Stimulated activated CD8-positive, alpha-beta memory T cell treated with anti-CD3 and anti-CD28 coated beads, Interleukin-4, amount 100 ng/mL, for 4 hours (primary cell): ENCODE results near the gene ARL6IP4.
A peak's percentile ranks its signal among the peaks of the same experiment; 100 is the strongest.
"Not testable (repeated sequence)": the region's sequence is repeated elsewhere in the genome, so short reads cannot be mapped to it uniquely, and the experiment has no call there.

Source experiments
- DNase-seq, 2 donors: peaks; one replicate each; pipeline ENCODE4 v3.0.0-alpha.2; 2020; ENCODE audit warnings: low read depth in 2 of 2, low spot score in 1 of 2

Gene ARL6IP4

DNA sequence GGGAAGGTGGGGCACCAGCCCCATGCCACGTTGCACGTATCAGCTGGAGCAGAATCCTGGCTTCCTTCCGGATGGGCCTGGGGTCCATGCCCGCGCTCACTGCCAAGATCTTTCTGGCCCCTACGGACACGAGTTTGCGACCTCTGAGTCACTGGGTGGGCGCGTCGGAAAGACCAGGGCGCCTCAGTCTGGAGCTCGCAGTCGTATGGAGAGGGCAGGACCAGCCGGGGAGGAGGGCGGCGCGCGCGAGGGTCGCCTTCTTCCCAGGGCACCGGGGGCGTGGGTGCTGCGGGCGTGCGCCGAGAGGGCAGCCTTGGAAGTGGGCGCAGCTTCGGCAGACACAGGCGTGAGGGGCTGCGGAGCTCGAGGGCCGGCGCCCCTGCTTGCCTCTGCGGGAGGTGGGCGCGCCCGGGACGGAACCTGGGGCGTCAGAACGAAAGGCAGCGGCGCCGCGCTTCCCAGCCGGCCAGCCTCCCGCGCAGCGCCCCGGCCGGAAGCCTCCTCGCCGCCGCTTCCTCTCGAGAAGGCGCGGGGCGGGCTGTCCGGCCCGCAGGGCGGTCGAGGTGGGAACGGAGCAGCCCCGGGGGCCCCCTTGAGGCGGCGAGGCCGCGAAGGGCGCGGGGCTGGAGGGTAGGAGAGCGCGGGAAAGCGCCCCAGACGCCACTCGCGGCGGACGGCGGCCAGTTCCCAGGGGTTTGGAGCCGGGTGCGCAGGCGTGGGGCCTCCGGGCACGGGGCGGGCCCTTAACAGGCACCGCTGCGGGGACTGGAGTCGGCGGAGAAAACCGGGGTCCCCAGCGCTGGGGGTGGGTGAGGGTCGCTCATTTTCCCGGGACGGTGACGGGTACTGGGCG, at the start of gene ARL6IP4:
Gene ARL6IP4 (plus strand): TSS at position 499 of the 853 bp plus-strand sequence. CDS start 459 bp downstream, outside the sequence.
- DNase-seq: peak; percentile 8 to 30

DNA sequence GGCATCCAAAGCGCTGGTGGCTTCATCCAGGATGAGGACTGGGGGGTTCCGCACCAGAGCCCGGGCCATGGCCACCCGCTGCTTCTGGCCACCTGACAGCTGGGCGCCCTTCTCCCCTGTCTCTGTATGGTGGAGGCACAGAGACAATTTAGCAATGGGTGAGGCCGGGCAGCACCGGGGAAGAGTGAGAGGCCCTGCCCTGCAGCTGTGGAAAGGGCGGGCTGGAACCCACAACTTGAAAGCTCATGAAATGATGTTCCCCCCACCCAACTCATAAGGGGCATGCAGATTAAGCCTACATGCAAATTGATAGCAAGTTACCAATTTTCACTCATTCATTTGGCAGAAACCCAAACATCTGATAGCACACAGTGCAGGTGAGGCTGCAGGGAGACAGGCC, 48.3 kb upstream of the ARL6IP4 start:
- DNase-seq: no peak

DNA sequence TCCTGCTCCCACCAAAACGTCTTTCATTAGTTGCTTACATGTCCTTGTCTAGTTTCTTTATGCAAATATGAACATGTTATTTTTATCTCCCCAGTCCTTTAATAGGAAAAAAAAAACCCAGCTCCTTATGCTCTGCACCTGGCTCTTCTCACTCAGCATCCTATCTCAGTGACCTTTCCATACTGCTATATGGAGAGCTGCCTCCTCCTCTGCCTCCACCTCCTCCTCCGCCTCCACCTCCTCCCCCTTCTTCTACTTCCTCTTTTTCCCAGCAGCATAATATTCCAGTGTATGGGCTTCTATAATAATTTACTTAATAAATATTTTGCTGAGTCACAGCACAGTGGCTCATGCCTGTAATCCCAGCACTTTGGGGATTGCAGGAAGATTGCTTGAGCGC, 45.8 kb upstream of the ARL6IP4 start:
- DNase-seq: no peak

DNA sequence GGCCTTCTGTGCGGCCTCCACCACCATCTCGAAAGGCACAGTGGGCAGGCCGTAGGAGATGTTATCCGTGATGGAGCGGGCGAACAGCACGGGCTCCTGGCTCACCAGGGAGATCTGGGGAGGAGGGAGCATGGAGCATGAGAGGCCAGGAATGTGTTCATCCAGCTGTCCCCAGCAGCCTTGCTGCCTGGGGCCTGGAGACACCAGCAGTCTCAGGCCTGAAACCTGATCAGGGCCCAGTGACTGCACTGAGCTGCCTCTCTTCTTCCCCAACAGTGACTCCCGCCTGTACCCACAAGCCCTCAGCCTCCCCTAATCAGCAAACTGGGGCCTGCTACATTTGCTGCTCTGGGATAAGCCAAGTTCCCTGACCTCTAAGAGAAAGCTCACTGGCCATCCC, 45.2 kb upstream of the ARL6IP4 start:
- DNase-seq: no peak

DNA sequence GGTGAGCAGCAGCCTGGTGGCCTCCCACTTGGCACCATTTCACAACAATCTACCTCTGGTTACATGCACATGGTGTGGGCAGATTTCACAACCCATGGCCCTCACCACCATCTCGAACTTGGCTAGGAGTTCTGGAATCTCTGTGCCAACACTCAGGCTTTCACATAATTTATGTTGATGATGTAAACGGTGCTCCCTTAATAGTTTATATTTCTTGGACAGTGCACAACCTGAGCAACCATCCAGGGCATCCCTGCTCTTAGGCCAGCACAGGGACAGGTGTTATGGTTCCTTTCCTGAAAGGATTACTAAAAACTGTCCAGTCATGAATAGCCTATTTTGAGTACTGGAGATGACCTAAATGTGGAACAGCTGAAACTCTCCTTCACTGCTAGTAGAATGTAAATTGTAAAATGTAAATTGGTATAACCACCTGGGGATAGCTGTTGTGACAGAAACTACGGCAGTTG, 42.8 kb upstream of the ARL6IP4 start:
- no peak for DNase-seq

DNA sequence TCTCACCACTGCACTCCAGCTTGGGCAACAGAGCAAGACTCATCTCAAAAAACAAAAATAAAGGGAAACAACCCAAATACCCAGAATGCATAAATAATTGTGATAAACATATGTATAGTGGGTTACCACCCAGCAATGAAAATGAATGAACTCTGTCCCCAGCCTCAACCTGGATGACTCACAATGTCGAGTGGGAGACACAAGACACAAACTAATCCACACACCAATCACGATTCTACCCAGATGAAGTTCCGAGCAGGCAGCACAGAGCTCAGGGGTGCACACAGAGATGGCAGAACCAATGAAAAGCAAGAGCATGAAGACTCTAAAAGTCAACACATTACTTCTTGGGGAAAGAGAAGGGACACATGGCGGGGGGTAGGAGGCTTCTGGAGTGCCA, 41.4 kb upstream of the ARL6IP4 start:
- DNase-seq: no peak

DNA sequence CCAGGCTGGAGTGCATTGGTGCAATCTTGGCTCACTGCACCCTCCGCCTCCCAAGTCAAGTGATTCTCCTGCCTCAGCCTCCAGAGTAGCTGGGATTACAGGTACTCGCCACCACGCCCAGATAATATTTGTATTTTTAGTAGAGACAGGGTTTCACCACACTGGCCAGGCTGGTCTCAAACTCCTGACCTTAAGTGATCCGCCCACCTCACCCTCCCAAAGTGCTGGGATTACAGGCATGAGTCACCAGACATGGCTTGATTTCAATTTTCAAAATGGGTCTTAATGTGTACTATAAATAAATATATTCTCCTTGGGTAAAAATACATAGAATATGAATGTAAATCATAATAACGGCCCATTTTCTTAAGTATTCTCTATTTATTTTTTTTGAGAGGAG, 39.1 kb upstream of the ARL6IP4 start:
- not testable (repeated sequence) for DNase-seq

DNA sequence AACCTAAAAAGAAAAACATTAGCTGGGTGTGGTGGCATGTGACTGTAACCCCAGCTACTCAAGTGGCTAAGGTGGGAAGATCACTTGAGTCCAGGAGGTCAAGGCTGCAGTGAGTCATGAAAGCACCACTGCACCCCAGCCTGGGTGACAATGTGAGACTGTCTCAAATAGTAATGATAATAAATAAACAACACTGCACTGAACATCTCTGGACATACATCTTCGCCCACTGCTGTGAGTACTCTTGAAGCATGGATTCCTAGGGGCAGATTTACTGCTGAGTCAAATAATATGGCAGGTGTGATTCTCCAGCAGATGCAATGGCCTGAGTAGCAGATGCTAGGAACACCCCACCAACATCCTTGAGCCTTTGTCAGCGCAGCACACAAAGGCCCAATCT, 37.8 kb upstream of the ARL6IP4 start:
- DNase-seq: no peak

DNA sequence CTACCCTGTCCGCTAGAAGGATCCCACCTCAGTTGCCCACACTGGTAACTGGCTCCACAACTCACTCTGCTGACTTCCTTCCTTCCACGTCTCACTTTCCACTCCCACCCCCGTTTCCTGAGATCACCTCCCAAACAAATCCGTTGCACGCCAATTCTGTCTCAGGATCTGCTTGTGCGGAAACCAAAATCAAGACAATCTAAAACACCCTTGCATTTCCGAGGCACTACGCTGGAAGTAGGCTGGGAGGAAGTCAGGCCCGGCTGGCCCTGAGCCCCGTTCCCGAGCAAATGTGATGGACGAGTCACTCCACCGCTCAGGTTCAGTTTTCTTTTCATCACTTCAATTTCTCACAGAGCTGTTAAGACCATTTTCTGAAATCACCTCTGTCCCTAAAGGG, 37.3 kb upstream of the ARL6IP4 start:
- no peak for DNase-seq

DNA sequence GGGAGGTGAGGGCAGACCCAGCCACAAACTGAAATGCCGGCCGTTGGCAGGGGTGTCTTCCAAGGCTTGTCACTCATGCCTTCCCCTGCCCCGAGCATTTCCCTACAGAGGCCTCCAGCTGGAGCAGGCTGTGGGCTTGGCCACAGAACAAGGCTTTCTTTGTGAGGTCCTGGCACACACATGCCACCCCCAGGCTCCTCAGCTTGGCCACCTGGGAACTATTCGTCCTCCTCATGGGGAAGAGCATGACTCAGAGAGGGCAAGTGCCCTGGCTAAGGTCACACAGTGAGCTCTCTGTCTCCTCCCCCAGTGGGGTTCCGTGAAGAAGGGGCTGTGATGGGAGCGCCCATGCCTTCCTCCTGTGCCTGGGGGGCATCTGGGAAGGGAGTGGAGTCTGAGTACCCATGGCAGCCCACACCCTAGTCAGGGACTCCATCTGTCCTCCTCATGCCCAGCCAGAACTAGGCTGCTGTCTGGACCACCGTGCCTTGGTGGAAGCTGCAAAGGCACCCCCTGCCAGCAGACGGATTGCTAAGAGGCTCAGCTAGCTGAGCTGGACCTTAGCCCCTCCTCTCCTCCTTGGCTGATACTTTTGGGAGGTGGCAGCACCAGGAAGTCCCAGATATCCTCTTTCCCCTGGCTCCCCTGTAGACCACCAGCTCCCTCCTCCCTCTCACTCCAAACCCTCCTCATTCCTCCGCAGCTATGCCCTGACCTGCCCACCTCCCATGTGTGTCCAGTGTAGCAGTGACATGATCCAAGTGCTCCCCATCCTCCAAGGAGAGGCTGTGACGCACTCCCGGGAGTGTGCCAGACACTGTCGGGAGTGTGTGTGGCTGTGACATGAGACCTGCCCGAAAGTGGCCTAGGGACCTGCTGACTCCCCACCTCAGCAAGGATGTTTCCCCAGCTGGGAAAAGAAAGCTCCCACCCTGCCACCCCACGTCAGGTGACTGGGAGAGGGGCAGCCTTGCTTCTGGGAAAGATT, 35.6 kb upstream of the ARL6IP4 start:
- DNase-seq: no peak

DNA sequence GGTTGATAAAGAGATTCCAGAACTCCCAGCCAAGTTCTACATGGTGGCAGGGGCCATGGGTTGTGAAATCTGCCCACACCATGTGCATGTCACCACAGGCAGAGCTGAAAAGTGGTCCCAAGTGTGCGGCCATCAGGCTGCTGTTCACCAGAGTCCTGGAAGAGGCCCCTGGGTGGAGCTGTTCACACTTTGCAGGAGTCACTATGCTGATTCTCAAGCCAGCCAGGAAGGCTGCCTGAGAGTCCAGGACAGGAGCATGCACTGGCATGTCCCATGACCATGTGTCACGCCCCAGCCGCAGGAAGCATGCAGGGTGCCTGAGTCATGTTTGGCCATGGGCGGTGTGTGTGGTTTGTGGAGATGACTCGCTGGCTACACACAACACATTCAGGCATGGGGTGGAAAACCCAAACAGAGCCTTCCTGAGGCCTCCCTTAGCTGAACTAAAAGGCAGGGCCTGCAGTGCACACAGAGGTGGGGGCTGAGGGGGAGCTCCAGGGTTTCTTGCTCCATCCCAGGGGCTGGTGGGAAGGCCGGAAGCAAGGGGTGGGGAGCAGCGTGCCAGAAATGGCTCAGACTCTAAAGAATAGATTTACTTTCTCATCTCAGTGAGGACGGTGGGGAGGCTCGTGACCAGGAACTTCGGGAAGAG, 33.7 kb upstream of the ARL6IP4 start:
- peak; percentile 44 to 75 for DNase-seq

DNA sequence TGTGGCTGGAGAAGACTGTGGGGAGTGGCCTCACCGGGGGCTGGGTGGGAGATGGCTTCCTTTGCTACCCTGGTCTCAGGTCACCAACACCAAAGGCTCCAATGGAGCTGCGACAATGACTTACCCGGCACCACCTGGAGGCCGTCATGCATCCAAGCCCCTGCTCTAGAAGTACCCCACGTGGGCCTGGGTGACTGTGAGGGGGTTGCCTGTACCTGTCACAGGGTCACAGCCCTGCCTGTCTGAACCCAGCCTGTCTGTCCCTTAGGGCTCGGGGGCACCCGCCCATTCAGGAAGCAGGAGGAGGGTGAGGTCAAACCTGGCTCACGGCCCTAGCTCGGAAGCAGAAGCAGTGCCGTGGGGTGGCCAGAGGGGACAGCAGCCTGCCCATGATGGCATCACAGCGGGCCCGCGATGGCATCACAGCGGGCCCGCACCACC, 33.1 kb upstream of the ARL6IP4 start:
- DNase-seq: no peak

DNA sequence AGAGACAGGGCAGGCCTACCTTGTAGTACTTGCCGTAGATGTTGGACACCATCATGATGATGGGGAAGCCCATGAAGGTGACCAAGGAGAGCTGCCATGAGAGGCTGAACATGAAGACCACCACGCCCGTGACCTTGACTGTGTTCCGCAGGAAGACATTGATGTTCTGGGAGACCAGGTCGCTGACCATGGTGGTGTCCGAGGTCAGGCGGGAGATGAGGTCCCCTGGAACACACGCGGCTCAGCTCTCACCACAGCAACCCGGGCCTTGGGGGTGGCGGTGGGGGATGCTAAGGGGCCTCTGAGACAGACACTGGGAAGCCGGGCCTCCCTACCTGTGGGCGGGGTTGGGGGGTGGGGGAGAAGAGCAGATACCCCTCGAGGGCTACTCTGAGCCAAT, 31.9 kb upstream of the ARL6IP4 start:
- no peak for DNase-seq

DNA sequence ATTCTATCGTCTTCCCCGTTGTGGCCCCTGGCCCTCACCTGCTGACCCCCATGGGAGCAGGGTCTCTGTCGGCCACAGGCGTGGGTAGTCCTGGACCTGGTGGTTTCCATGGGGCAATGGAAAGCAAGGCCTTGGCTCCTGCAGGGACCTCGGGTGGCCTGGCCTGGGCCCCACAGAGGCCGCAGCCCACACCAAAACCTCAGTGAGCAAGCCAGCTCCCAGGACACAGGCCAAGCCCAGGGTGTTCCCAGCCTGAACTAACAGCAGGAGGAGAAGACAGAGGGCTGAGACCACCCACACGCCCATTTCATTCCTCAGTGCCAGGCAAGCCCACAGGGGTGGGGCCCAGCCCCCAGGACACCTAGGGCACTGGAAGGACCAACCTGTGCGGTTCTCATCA, 31.1 kb upstream of the ARL6IP4 start:
- no peak for DNase-seq

DNA sequence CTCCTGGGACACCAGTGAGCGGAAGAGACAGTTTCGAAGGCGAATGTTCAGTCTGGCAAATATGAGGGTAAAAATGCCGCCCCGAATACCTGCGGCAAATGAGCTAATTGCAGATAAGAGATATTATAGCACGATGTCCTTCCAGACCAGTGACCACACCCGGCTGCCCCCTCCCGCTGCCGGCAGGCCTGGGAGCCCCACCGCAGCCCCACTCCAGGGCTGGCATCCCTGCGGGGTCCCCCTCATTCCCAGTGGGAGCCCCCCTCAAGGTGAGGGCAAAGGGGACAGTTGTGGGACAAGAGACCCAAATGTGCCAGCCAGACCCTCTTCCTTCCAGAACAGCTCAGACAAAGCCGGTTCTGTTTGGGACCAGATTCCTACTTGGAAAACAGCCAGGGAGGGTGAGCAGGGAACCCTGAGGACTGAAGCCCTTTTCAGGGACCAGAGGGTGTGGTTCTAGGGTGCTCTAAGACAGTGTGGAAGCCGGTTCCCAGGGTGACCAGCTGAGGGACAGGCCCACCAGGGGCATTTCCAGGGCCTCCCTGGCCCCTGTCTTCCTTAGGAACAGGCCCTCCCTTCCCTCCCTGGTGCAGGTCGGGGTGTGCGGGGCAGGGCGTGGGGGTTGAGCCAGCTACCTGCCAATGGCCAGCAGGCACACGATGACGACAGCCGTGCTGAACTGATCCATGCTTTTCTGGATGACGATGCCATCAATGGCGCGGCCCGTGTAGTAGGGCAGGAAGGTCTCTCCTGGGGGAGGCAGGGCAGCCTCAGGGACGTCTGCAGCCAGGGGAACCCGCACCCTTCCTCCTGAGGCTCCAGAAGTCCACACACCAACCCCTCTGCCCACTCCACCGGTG, 30.4 kb upstream of the ARL6IP4 start:
- DNase-seq: no peak

DNA sequence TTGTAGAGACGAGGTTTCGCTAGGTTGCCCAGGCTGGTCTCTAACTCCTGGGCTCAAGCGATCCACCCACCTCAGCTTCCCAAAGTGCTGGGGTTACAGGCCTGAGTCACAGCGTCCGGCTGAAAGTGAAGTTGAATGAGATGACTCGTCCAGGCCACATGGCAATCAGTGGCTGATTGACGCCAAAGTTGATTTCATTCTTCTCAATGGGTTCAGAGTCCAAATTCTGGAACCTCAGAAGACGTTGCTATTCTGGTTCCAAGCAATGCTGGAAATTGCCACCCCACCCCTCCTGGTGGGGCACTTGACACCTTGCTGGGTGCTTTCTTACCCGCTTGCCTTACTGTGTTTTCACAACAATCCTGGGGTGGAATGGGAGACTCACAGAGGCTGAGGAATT, 29.1 kb upstream of the ARL6IP4 start:
- no peak for DNase-seq

DNA sequence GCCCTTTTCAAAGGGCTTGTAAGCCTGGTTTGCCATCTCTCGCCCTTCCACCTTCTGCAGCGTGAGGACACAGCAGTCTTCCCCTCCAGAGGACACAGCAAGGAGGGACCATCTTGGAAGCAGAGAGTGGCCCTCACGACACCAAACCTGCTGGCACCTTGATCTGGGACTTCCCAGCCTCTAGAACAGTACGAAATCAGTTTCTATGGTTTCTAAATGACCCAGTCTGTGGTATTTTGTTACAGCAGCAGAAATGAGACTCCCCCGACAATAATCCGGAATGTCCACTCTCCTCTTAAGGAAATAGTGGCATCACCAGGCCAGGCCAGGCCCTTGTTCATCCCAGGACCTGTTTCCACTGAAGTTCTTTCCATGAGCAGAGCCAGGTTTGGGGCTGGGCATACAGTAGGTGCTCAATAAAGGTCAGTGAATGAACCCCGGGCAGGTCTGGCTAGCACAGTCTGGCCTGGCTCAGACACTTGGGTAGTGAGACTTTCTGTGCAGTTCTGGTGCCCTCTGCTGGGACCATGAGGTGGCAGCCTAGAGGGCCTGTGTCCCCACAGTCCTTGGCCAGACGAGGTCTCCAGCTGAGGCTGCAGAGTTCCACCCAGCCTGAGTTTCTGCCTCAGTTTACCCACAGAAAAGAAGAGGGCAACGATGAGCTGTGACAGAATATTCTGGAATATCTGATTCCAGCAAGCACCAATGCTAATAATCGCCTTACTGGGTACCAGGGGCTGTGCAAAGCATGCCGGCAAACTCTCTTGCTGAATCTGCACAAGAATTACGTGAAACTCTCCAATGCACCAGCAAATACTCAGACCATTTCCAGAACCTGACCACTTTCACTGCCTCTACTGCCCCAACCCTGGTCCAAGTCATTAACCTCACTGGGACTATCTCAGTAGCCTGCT, 28.2 kb upstream of the ARL6IP4 start:
- DNase-seq: peak; percentile 40 to 47

DNA sequence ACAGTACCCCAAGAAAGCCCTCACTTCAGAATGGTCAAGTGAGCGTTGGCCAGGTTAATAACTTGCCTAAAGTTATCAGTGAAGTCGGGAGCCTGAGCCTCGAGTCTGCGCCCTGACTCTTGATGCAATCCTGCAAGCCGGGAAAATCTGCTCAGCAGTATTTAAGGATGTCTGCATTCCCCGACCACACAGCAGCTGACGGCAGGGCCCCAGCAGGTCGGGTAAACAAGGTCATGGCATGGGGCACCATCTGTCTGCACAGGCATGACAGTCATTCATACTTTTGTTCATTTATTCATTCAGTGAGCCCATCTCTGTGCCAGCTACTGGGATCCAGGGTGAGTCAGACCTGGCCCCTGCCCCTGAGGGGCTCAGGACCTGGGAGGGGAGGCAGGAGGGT, 25.3 kb upstream of the ARL6IP4 start:
- no peak for DNase-seq

DNA sequence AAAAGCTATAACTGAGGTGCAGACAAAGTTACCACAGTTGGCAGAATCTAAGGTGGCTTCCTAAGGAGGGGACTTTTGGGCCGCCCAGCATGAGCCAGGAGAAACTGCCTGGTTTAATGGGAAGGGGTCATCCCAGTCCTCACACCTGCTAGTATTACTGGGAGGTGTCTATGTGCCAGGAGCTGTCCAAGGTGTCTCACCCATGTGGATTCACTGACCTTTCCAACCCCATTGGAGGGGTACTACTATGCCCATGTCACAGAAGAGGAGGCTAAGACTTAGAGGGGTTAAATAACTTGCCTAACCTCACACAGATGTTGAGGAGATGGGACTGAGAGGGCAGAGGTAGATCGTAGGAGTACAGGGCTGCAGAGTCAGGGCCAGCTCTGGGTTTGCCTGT, 24.4 kb upstream of the ARL6IP4 start:
- no peak for DNase-seq
